SK-N-SH (cell line): ENCODE results near the gene GJB2. TPM values are rescaled to one million over a fixed set of nuclear protein-coding genes. Genes with fewer than 3 reads are reported as not detected.

Experiments used
- CTCF ChIA-PET: fragments of 300-600, 350-600 bp; formaldehyde crosslinking; extraction: SDS; loops from one replicate; lab custom pipeline; 2021; lab: Yijun Ruan, JAX
- POLR2A ChIA-PET: fragments of 350-600 bp; sonication (Branson Sonifier 250); formaldehyde crosslinking; extraction: SDS; loops from one replicate; lab custom pipeline; 2020; ENCODE audit warnings: antibody characterized with exemption, inconsistent platforms; lab: Yijun Ruan, JAX
- DNase-seq: peaks from one replicate; pipeline ENCODE4 v3.0.0; 2012
- H2AFZ ChIP-seq: fragments of 200-600 bp; sonication (generic); 2 replicates; pipeline ENCODE4 v1.8.1; 2016; ENCODE audit warnings: antibody characterized with exemption, mild to moderate bottlenecking, low read depth
- H3F3A ChIP-seq: fragments of 200-600 bp; sonication (generic); replicated peaks from 2 replicates; pipeline ENCODE3; 2016; ENCODE audit warnings: antibody characterized with exemption, mild to moderate bottlenecking; ENCODE audit not compliant: insufficient read depth
- H3K27ac ChIP-seq, 2 experiments: fragments of 200-500 bp in 1 of 2; fragments of 200-600 bp in 1 of 2; sonication (Bioruptor generic) in 1 of 2; sonication (generic), shearing (Covaris generic) in 1 of 2; 2 replicates each; pipeline versions ENCODE4 v1.5.1 to v1.6.1; 2014 to 2016; ENCODE audit warnings: low read depth in 2 of 2, inconsistent platforms in 1 of 2, low read length in 1 of 2, mild to moderate bottlenecking in 1 of 2, mixed read lengths in 1 of 2
- H3K27me3 ChIP-seq: fragments of 200-600 bp; sonication (generic), shearing (Covaris generic); 2 replicates; pipeline ENCODE4 v1.6.1; 2016; ENCODE audit warnings: mixed run types; ENCODE audit not compliant: insufficient read depth
- H3K36me3 ChIP-seq, 2 experiments: fragments of 200-500 bp in 1 of 2; fragments of 200-600 bp in 1 of 2; sonication (Bioruptor generic) in 1 of 2; sonication (generic) in 1 of 2; replicated peaks in 1 of 2; 2 replicates each; pipeline versions ENCODE3 to v1.5.1; 2014 to 2016; ENCODE audit warnings: low read length in 1 of 2, mild to moderate bottlenecking in 1 of 2; ENCODE audit not compliant: insufficient read depth in 2 of 2, control insufficient read depth in 1 of 2
- H3K4me1 ChIP-seq, 2 experiments: fragments of 200-500 bp in 1 of 2; fragments of 200-600 bp in 1 of 2; sonication (Bioruptor generic) in 1 of 2; sonication (generic), shearing (Covaris generic) in 1 of 2; 2 replicates each; pipeline versions ENCODE4 v1.5.1 to v1.6.1; 2014 to 2016; ENCODE audit warnings: low read depth in 1 of 2, low read length in 1 of 2, mixed run types in 1 of 2; ENCODE audit not compliant: insufficient read depth in 2 of 2, control insufficient read depth in 1 of 2
- H3K4me2 ChIP-seq: fragments of 200-600 bp; sonication (generic), shearing (Covaris generic); 2 replicates; pipeline ENCODE4 v1.6.1; 2017; ENCODE audit warnings: mixed run types
- H3K4me3 ChIP-seq, 2 experiments: fragments of 200-500 bp in 1 of 2; fragments of 200-600 bp in 1 of 2; sonication (Bioruptor generic) in 1 of 2; sonication (generic), shearing (Covaris generic) in 1 of 2; 2 replicates each; pipeline versions ENCODE4 v1.5.1 to v1.8.1; 2014 to 2016; ENCODE audit warnings: low read depth in 2 of 2, inconsistent platforms in 1 of 2, low read length in 1 of 2, mild to moderate bottlenecking in 1 of 2, mixed read lengths in 1 of 2, moderate library complexity in 1 of 2
- H3K79me2 ChIP-seq: fragments of 200-600 bp; sonication (generic); 2 replicates; pipeline ENCODE4 v1.8.1; 2017; ENCODE audit warnings: mild to moderate bottlenecking; ENCODE audit not compliant: insufficient read depth
- H3K9ac ChIP-seq: fragments of 200-600 bp; sonication (generic); 2 replicates; pipeline ENCODE4 v1.6.1; 2017; ENCODE audit warnings: mixed run types
- H3K9me2 ChIP-seq: fragments of 200-600 bp; sonication (generic); 2 replicates; pipeline ENCODE4 v1.6.1; 2017; ENCODE audit warnings: mixed run types
- H3K9me3 ChIP-seq: fragments of 200-600 bp; sonication (generic); 2 replicates; pipeline ENCODE4 v1.6.1; 2017; ENCODE audit warnings: mixed run types, mild to moderate bottlenecking, moderate library complexity
- H4K20me1 ChIP-seq: fragments of 200-600 bp; sonication (generic); 2 replicates; pipeline ENCODE4 v1.6.1; 2017; ENCODE audit warnings: mild to moderate bottlenecking, mixed run types; ENCODE audit not compliant: insufficient read depth
- EP300 ChIP-seq, 2 experiments: IDR thresholded peaks; 2 replicates each; pipeline versions ENCODE4 v1.4.0 to v1.6.1; 2012; ENCODE audit warnings: borderline replicate concordance in 1 of 2, low read depth in 1 of 2, low read length in 1 of 2
- GATA2 ChIP-seq: sonication (generic); formaldehyde crosslinking; IDR thresholded peaks from 2 replicates; pipeline ENCODE4 v1.5.0; 2020; ENCODE audit warnings: mild to moderate bottlenecking, missing genetic modification reagents
- NFIC ChIP-seq: IDR thresholded peaks from 2 replicates; pipeline ENCODE4 v1.4.0; 2012; ENCODE audit warnings: borderline replicate concordance
- RFX5 ChIP-seq: IDR thresholded peaks from 2 replicates; pipeline ENCODE4 v1.6.1; 2012; ENCODE audit warnings: mild to moderate bottlenecking, improper control_type of control experiment, low read length
- RXRA ChIP-seq: IDR thresholded peaks from 2 replicates; pipeline ENCODE4 v1.4.0; 2012; ENCODE audit warnings: low read depth, mild to moderate bottlenecking, borderline replicate concordance
- TAF1 ChIP-seq: IDR thresholded peaks from 2 replicates; pipeline ENCODE4 v1.6.1; 2012; ENCODE audit warnings: low read depth, mild to moderate bottlenecking, low read length, moderate library complexity, borderline replicate concordance
- YY1 ChIP-seq: IDR thresholded peaks from 2 replicates; pipeline ENCODE4 v1.4.0; 2012; ENCODE audit warnings: low read depth, mild to moderate bottlenecking
- WGBS: methylation state at CpG from one replicate; pipeline ENCODE4 v1.1.6; 2017; ENCODE audit warnings: low lambda C conversion rate; 5-methylcytosine and 5-hydroxymethylcytosine counted together
- polyA plus RNA-seq, 3 experiments: library from polyadenylated mRNA; depleted of rRNA; stranded (reverse); fragments of >200 nt; gene quantifications; 2 replicates each; pipeline ENCODE4 v1.2.3, GENCODE V29; 2012
- TF ChIP-seq, protein P1 (sequence below): fragments of 150-350 bp; IDR thresholded peaks from 2 replicates; pipeline ENCODE4 v1.6.1; 2016; ENCODE audit warnings: mild to moderate bottlenecking, low read depth, low read length
- TF ChIP-seq, protein P2 (sequence below): fragments of 200-600 bp; sonication (generic); IDR thresholded peaks from 2 replicates; pipeline ENCODE4 v1.6.1; 2017; ENCODE audit warnings: antibody characterized with exemption, mild to moderate bottlenecking, moderate library complexity
- TF ChIP-seq, protein P3 (sequence below): IDR thresholded peaks from 2 replicates; pipeline ENCODE4; 2012
- TF ChIP-seq, protein P4 (sequence below): IDR thresholded peaks from 2 replicates; pipeline ENCODE4 v1.4.0; 2012; ENCODE audit warnings: low read depth
- TF ChIP-seq, protein P5 (sequence below): fragments of 150-350 bp; IDR thresholded peaks from 2 replicates; pipeline ENCODE4 v1.6.1; 2017; ENCODE audit warnings: antibody characterized with exemption, low read length, low read depth, borderline replicate concordance

Gene GJB2
- polyA plus RNA-seq, 1 of the 3 experiments (the other 2 are of a cell fraction): not detected

DNA sequence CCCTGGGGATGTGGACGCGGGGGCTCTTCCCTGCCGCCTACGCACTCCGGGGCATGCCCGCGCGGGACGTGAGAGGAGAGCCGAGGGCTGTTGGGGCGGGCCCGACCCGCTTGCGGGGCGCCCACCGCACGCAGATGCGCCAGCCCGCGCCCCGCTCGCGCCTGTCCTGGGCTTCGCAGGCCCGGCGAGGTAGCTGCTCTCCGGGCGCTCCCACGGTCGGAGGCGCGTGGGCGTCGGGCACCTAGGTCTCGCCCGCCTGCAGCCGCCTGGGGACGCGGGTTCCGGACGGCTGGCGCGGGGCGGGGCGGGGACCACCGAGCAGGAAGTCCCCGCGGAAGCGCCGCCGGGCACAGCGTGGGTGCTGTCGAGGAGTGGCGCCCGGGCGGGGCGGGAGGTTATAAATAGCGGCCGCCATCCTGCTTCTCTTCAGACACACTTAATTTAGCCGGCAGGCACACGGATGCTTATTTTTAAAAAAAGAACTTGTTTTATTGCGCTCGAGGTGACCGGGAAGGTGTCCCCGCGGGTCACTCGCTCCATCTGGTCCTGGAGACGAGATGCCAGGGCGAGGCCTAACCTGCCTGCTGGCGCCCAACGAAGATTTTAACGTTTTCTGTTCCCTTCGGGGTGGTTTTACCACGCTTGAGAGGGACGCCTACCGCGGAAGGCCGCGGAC lies 31.3 kb downstream of the GJB2 start:
- peak; percentile 43 for DNase-seq
- no peaks in the 10 kb centered on the region for H3K79me2 ChIP-seq
- ChIA-PET POLR2A (no interaction called here), CTCF (interaction anchor here (0.6 to 1.6 kb wide), 9 partner anchors 9 to 176 kb away, joined by 3 to 10 read pairs (median 3); no protein-coding TSS in a partner anchor)
- no peak overlapping the region for H3K9ac ChIP-seq
- H3K36me3 ChIP-seq: no peaks in the 10 kb centered on the region
- H3K27me3 ChIP-seq: peaks cover 84% of the 10 kb centered on the region
- peak overlapping the region in 1 of 2 experiments; percentile 16; a peak in 1 of 4 replicates for H3K4me3 ChIP-seq
- TF ChIP-seq, protein P1, sequence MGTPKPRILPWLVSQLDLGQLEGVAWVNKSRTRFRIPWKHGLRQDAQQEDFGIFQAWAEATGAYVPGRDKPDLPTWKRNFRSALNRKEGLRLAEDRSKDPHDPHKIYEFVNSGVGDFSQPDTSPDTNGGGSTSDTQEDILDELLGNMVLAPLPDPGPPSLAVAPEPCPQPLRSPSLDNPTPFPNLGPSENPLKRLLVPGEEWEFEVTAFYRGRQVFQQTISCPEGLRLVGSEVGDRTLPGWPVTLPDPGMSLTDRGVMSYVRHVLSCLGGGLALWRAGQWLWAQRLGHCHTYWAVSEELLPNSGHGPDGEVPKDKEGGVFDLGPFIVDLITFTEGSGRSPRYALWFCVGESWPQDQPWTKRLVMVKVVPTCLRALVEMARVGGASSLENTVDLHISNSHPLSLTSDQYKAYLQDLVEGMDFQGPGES: no peak
- TF ChIP-seq RFX5 (no peak), EP300 (IDR thresholded peaks at IDR 0.05; ENCODE audit: borderline replicate concordance in 1 of 2, low read depth in 1 of 2, low read length in 1 of 2) (no peak)
- TF ChIP-seq, protein P2, sequence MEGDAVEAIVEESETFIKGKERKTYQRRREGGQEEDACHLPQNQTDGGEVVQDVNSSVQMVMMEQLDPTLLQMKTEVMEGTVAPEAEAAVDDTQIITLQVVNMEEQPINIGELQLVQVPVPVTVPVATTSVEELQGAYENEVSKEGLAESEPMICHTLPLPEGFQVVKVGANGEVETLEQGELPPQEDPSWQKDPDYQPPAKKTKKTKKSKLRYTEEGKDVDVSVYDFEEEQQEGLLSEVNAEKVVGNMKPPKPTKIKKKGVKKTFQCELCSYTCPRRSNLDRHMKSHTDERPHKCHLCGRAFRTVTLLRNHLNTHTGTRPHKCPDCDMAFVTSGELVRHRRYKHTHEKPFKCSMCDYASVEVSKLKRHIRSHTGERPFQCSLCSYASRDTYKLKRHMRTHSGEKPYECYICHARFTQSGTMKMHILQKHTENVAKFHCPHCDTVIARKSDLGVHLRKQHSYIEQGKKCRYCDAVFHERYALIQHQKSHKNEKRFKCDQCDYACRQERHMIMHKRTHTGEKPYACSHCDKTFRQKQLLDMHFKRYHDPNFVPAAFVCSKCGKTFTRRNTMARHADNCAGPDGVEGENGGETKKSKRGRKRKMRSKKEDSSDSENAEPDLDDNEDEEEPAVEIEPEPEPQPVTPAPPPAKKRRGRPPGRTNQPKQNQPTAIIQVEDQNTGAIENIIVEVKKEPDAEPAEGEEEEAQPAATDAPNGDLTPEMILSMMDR: no peak
- H3K9me2 ChIP-seq: no peaks in the 10 kb centered on the region
- no peaks in the 10 kb centered on the region for H4K20me1 ChIP-seq
- no peaks in the 10 kb centered on the region for H3K9me3 ChIP-seq
- H3F3A ChIP-seq: peaks cover 14% of the 10 kb centered on the region
- no peaks in the 10 kb centered on the region; a peak in 1 of 4 replicates for H3K4me1 ChIP-seq
- H2AFZ ChIP-seq: no peak overlapping the region
- 5% methylated on average over 26 of the region's 79 CpGs for WGBS
- peak overlapping the region; percentile 43; the same call in 1 of the 2 replicates for H3K4me2 ChIP-seq
- H3K27ac ChIP-seq: no peak overlapping the region

DNA sequence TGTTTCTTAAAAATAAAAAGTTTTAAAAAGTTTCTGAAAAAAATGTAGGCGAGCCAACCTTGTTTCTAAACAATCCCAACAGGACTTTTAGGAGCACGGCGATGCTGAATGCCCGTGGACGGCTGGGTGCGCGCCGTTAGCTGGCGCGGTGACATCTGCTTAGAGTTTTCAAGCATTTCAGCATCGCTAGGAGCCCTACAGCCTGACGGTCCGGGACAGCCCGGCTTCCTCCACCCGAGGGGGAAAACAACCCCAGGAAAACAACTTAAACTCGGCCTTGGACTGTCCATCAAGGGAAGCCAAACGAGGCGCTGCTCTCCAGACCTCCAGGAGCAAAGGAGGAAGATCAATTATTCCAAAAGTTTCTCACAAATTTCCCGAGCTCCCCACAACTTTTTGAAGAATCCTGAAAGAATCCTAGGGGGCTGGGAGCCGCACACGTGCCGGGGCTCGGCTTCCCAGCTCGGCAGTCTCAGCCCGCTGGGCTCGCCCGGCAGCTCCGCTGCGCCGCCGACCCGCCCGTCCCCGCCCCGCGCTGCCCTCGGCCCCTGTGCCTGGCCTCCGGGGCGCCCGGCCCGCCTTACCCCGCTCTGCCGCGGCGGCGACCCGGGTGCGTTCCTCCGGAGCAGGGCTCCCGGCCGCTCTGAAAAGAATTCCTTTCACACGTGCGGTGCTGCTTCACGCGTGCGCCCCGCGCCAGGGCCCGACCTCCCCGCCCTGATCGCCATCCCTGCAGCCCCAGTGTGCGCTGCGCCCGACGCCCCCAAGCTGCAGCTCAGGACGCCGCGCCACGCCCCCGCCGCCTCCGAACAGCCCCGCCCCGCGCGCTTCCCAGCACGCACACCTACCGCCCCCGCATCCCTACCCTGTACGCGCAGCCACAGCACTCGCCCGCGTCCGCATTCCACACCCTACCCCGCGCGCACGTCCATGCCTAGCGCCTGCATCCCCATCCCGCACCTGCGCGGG lies 32.1 kb downstream of the GJB2 start, which contains the start of gene GJA3:
Gene GJA3, minus strand, starts transcription at position 747 of the 969 bp plus-strand sequence. CDS start 17,764 bp downstream, outside the sequence.
- peak within 1 kb of the TSS; percentile 35; the same call in 1 of the 2 replicates for H2AFZ ChIP-seq
- ChIA-PET POLR2A (no interaction called here), CTCF (interaction anchor here (0.6 to 2.0 kb wide), 9 partner anchors 10 to 126 kb away, joined by 3 to 8 read pairs (median 4); no protein-coding TSS in a partner anchor)
- no peaks in the 10 kb centered on the region for H3K36me3 ChIP-seq
- WGBS: 4% methylated on average over 25 of the region's 93 CpGs
- H3K4me3 ChIP-seq: peak within 1 kb of the TSS in 1 of 2 experiments; percentile 16; a peak in 1 of 4 replicates
- no peaks in the 10 kb centered on the region; a peak in 1 of 4 replicates for H3K4me1 ChIP-seq
- peak; percentile 62 for DNase-seq
- no peaks in the 10 kb centered on the region for H3K9me3 ChIP-seq
- peaks cover 84% of the 10 kb centered on the region for H3K27me3 ChIP-seq
- H3F3A ChIP-seq: peaks cover 15% of the 10 kb centered on the region
- no peaks in the 10 kb centered on the region for H3K9me2 ChIP-seq
- H3K79me2 ChIP-seq: no peaks in the 10 kb centered on the region
- H3K4me2 ChIP-seq: peak within 1 kb of the TSS; percentile 43; the same call in 1 of the 2 replicates
- no peaks in the 10 kb centered on the region for H4K20me1 ChIP-seq
- no peak within 1 kb of the TSS for H3K9ac ChIP-seq
- no peak within 1 kb of the TSS for H3K27ac ChIP-seq
- TF ChIP-seq, protein P3, sequence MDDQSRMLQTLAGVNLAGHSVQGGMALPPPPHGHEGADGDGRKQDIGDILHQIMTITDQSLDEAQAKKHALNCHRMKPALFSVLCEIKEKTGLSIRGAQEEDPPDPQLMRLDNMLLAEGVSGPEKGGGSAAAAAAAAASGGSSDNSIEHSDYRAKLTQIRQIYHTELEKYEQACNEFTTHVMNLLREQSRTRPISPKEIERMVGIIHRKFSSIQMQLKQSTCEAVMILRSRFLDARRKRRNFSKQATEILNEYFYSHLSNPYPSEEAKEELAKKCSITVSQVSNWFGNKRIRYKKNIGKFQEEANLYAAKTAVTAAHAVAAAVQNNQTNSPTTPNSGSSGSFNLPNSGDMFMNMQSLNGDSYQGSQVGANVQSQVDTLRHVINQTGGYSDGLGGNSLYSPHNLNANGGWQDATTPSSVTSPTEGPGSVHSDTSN: no peak
- TF ChIP-seq, protein P4, sequence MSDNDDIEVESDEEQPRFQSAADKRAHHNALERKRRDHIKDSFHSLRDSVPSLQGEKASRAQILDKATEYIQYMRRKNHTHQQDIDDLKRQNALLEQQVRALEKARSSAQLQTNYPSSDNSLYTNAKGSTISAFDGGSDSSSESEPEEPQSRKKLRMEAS: no peak
- TF ChIP-seq NFIC (no peak), RFX5 (no peak), YY1 (no peak), RXRA (no peak), GATA2 (no peak), TAF1 (no peak)
- TF ChIP-seq, protein P2: no peak
- TF ChIP-seq, protein P5, sequence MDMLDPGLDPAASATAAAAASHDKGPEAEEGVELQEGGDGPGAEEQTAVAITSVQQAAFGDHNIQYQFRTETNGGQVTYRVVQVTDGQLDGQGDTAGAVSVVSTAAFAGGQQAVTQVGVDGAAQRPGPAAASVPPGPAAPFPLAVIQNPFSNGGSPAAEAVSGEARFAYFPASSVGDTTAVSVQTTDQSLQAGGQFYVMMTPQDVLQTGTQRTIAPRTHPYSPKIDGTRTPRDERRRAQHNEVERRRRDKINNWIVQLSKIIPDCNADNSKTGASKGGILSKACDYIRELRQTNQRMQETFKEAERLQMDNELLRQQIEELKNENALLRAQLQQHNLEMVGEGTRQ: no peak
- TF ChIP-seq, protein P1: no peak
